Astrocyte (in vitro differentiated cells and primary cell): ENCODE measurements around the gene KLC4.

Source experiments
- CTCF ChIP-seq: IDR thresholded peaks from 2 replicates; pipeline ENCODE4 v1.5.1; 2011; ENCODE audit warnings: low read depth, mild to moderate bottlenecking, inconsistent platforms, low read length, moderate library complexity; ENCODE audit not compliant: insufficient read depth
- EZH2 ChIP-seq: IDR thresholded peaks from 2 replicates; pipeline ENCODE4 v1.6.1; 2012; ENCODE audit warnings: mild to moderate bottlenecking, low read length, inconsistent platforms; ENCODE audit not compliant: insufficient read depth

- TF ChIP-seq CTCF (no peak), EZH2 (no peak)
These were observed 61.8 kb downstream of the KLC4 start for GRCh38 chr6:43120944-43121913.
